Measurements from ENCODE around the gene ATXN2.

GRCh38 chr12:111417784-111418593, 181.1 kb downstream of the ATXN2 start:
- no peak for TF ChIP-seq EZH2 (IDR thresholded peaks at IDR 0.05; ENCODE audit: borderline replicate concordance, low read depth, low read length)
- TF ChIP-seq CTCF (IDR thresholded peaks at IDR 0.05 in 2 of 3, conservative IDR thresholded peaks at IDR 0.05 in 1 of 3; ENCODE audit: insufficient read depth in 2 of 3, low read depth in 1 of 3, low read length in 3 of 3): no peak
- no peak for TF ChIP-seq RFX5 (IDR thresholded peaks at IDR 0.05; ENCODE audit: low read depth, low read length)
- TF ChIP-seq BHLHE40 (IDR thresholded peaks at IDR 0.05; ENCODE audit: low read length): no peak
- no peak for TF ChIP-seq PHF8 (IDR thresholded peaks at IDR 0.05; ENCODE audit: borderline replicate concordance, low read length)
- no peak for TF ChIP-seq CEBPB (tag; IDR thresholded peaks at IDR 0.05)
- TF ChIP-seq SAFB2 (IDR thresholded peaks at IDR 0.05; ENCODE audit: borderline replicate concordance, low read depth, low read length, severe bottlenecking): no peak
- TF ChIP-seq TRIM24 (IDR thresholded peaks at IDR 0.05): no peak
- no peak for TF ChIP-seq GTF3C2 (IDR thresholded peaks at IDR 0.05; ENCODE audit: borderline replicate concordance, extremely low read depth, insufficient read length)
- no peak for TF ChIP-seq HCFC1 (IDR thresholded peaks at IDR 0.05; ENCODE audit: low read depth, low read length)
- no peak for TF ChIP-seq ZNF12 (CRISPR knock-in tag; IDR thresholded peaks at IDR 0.05)

Measured in K562 (cell line).